Karpas-422 (cell line): Measurements from ENCODE around the gene ODAPH. TPM values are rescaled to one million over a fixed set of nuclear protein-coding genes. Genes with fewer than 3 reads are reported as not detected.
A peak's percentile ranks its signal among the peaks of the same experiment; 100 is the strongest.
"Not testable (repeated sequence)": the region's sequence is repeated elsewhere in the genome, so short reads cannot be mapped to it uniquely, and the experiment has no call there.

Source experiments
- DNase-seq: peaks from one replicate; pipeline ENCODE4 v3.0.0-alpha.2; 2015
- H2AFZ ChIP-seq: fragments of 200-600 bp; sonication (generic); 2 replicates; pipeline ENCODE4 v1.6.1; 2014; ENCODE audit warnings: antibody characterized with exemption, low read length, mixed read lengths
- H3K27ac ChIP-seq: fragments of 200-600 bp; sonication (generic); 2 replicates; pipeline ENCODE4 v1.5.1; 2014; ENCODE audit warnings: mild to moderate bottlenecking, low read length, moderate library complexity
- H3K27me3 ChIP-seq: fragments of 200-600 bp; sonication (generic); 2 replicates; pipeline ENCODE4 v1.6.1; 2014; ENCODE audit warnings: low read length, mixed read lengths
- H3K36me3 ChIP-seq: fragments of 200-600 bp; sonication (generic); 2 replicates; pipeline ENCODE4 v1.6.1; 2014; ENCODE audit warnings: low read length, mixed read lengths; ENCODE audit not compliant: insufficient read depth
- H3K4me1 ChIP-seq: fragments of 200-600 bp; sonication (generic); 2 replicates; pipeline ENCODE4 v1.6.1; 2014; ENCODE audit warnings: mild to moderate bottlenecking, low read length, mixed read lengths
- H3K4me2 ChIP-seq: fragments of 200-600 bp; sonication (generic); 2 replicates; pipeline ENCODE4 v1.6.1; 2014; ENCODE audit warnings: low read length, low read depth, mild to moderate bottlenecking; ENCODE audit not compliant: poor library complexity, severe bottlenecking
- H3K4me3 ChIP-seq: fragments of 200-600 bp; sonication (generic); 2 replicates; pipeline ENCODE4 v1.5.1; 2014; ENCODE audit warnings: mild to moderate bottlenecking, antibody characterized with exemption, low read length, mixed read lengths
- H3K79me2 ChIP-seq: fragments of 200-600 bp; sonication (generic); 2 replicates; pipeline ENCODE4 v1.6.1; 2014; ENCODE audit warnings: mild to moderate bottlenecking, low read length, mixed read lengths
- H3K9ac ChIP-seq: fragments of 200-600 bp; sonication (generic); 2 replicates; pipeline ENCODE4 v1.6.0; 2014; ENCODE audit warnings: low read length
- H3K9me2 ChIP-seq: fragments of 200-600 bp; sonication (generic), shearing (Covaris generic); replicated peaks from 2 replicates; pipeline ENCODE4 v1.6.0; 2014; ENCODE audit warnings: mild to moderate bottlenecking, low read length, moderate library complexity; ENCODE audit not compliant: insufficient read depth
- H3K9me3 ChIP-seq: fragments of 300-700, 200-600 bp; sonication (generic); 2 replicates; pipeline ENCODE4 v1.6.1; 2014; ENCODE audit warnings: low read length, mixed read lengths
- H4K20me1 ChIP-seq: fragments of 200-600 bp; sonication (generic); 2 replicates; pipeline ENCODE4 v1.6.1; 2014; ENCODE audit warnings: mild to moderate bottlenecking, antibody characterized with exemption, low read length, low read depth; ENCODE audit not compliant: insufficient read depth
- total RNA-seq: library from RNA; depleted of rRNA; stranded (reverse); fragments of >200 nt; shearing (Covaris generic); gene quantifications from 2 replicates; pipeline ENCODE4 v1.2.3, GENCODE V29; 2014; ENCODE audit warnings: low replicate concordance

Gene ODAPH
- total RNA-seq, 1 experiment from 2014 or later, result not detected

GRCh38 chr4:75514949-75515612 lies 40.8 kb upstream of the ODAPH start:
- Histone ChIP-seq H3K27me3 (no peaks in the 10 kb centered on the region), H3K79me2 (peaks cover 63% of the 10 kb centered on the region), H3K36me3 (peaks cover 13% of the 10 kb centered on the region), H3K4me2 (peak overlapping the region; percentile 92), H3K4me1 (peaks cover 27% of the 10 kb centered on the region), H3K9me3 (no peaks in the 10 kb centered on the region), H3K9me2 (no peaks in the 10 kb centered on the region), H3K9ac (peak overlapping the region; percentile 94), H3K27ac (peak overlapping the region; percentile 83), H4K20me1 (no peaks in the 10 kb centered on the region), H2AFZ (no peak overlapping the region), H3K4me3 (peak overlapping the region; percentile 95)
- DNase-seq, result peak; percentile 50

- peaks cover 27% of the 10 kb centered on the region for H3K4me1 ChIP-seq
- no peak overlapping the region for H3K27ac ChIP-seq
- H3K9ac ChIP-seq, result peak overlapping the region; percentile 94; the same call in 1 of the 2 replicates
- H3K36me3 ChIP-seq, result peaks cover 9% of the 10 kb centered on the region
- H3K9me2 ChIP-seq, result no peaks in the 10 kb centered on the region
- no peaks in the 10 kb centered on the region for H3K27me3 ChIP-seq
- no peaks in the 10 kb centered on the region for H3K9me3 ChIP-seq
- H3K4me2 ChIP-seq, result peak overlapping the region; percentile 92
- no peak overlapping the region for H3K4me3 ChIP-seq
- DNase-seq, result no peak
- H3K79me2 ChIP-seq, result peaks cover 57% of the 10 kb centered on the region
- no peak overlapping the region for H2AFZ ChIP-seq
- H4K20me1 ChIP-seq, result no peaks in the 10 kb centered on the region
These were observed 39.7 kb upstream of the ODAPH start for GRCh38 chr4:75516144-75516543.

DNA sequence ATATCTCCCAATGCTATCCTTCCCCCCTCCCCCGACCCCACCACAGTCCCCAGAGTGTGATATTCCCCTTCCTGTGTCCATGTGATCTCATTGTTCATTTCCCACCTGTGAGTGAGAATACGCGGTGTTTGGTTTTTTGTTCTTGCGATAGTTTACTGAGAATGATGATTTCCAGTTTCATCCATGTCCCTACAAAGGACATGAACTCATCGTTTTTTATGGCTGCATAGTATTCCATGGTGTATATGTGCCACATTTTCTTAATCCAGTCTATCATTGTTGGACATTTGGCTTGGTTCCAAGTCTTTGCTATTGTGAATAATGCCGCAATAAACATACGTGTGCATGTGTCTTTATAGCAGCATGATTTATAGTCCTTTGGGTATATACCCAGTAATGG lies 36.4 kb upstream of the ODAPH start:
- H3K4me2 ChIP-seq, H3K4me1 ChIP-seq, H3K9me2 ChIP-seq, H2AFZ ChIP-seq, H3K4me3 ChIP-seq, H3K27me3 ChIP-seq, H4K20me1 ChIP-seq, H3K9me3 ChIP-seq, DNase-seq, H3K36me3 ChIP-seq, H3K27ac ChIP-seq, H3K9ac ChIP-seq: not testable (repeated sequence)
- H3K79me2 ChIP-seq, result peaks cover 27% of the 10 kb centered on the region

DNA sequence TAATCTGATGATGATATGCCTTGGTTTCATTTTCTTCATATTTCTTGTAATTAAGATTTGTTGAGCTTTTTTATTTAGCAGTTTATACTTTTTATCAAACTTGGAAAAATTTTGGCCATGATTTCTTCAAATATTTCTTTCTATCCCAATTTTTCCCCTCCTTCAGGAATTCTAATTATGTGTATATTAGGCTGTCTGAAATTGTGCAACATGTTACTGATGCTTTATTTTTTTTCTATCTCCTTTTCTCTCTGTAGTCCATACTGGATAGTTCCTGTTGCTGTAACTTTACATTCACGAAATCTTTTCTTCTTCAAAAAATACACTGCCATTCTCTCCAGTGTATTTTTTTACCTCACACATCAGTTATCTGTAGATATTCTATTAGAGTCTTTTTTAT lies 30.8 kb upstream of the ODAPH start:
- no peak for DNase-seq
- no peak overlapping the region for H3K9ac ChIP-seq
- H2AFZ ChIP-seq, result no peak overlapping the region
- peaks cover 9% of the 10 kb centered on the region for H3K36me3 ChIP-seq
- H3K4me1 ChIP-seq, result no peaks in the 10 kb centered on the region
- H4K20me1 ChIP-seq, result no peaks in the 10 kb centered on the region
- no peaks in the 10 kb centered on the region for H3K27me3 ChIP-seq
- no peaks in the 10 kb centered on the region for H3K9me2 ChIP-seq
- no peak overlapping the region for H3K4me2 ChIP-seq
- no peak overlapping the region for H3K4me3 ChIP-seq
- no peak overlapping the region for H3K27ac ChIP-seq
- H3K79me2 ChIP-seq, result peaks cover 8% of the 10 kb centered on the region; the same call in 1 of the 2 replicates
- no peaks in the 10 kb centered on the region for H3K9me3 ChIP-seq

DNA sequence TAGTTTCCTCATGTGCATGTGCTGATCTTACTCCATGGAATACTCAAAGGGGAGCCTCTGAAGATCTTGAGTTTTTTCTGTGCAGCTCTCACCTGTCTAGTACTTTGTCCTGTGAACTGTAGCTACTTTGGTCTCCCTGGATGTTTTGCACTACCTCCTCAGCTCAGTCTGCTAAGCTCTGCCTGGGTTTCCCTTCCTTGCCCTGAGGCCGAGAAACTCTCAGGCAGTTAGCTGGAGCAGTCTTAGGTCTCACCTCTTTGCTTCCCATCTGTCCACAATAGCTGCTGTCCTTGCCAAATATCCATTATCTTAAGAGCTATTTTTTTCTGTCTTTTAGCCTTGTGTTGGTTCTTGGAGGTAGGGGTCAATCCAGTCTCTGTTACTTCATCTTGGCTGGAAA lies 30.0 kb upstream of the ODAPH start:
- H3K9me2 ChIP-seq, result no peaks in the 10 kb centered on the region
- no peaks in the 10 kb centered on the region for H3K4me1 ChIP-seq
- H3K79me2 ChIP-seq, result peaks cover 3% of the 10 kb centered on the region; the same call in 1 of the 2 replicates
- H3K4me3 ChIP-seq, result no peak overlapping the region
- no peak overlapping the region for H2AFZ ChIP-seq
- no peaks in the 10 kb centered on the region for H3K9me3 ChIP-seq
- no peak overlapping the region for H3K27ac ChIP-seq
- H3K4me2 ChIP-seq, result no peak overlapping the region
- no peak for DNase-seq
- H3K36me3 ChIP-seq, result peaks cover 15% of the 10 kb centered on the region
- H4K20me1 ChIP-seq, result no peaks in the 10 kb centered on the region
- H3K27me3 ChIP-seq, result no peaks in the 10 kb centered on the region
- no peak overlapping the region for H3K9ac ChIP-seq

DNA sequence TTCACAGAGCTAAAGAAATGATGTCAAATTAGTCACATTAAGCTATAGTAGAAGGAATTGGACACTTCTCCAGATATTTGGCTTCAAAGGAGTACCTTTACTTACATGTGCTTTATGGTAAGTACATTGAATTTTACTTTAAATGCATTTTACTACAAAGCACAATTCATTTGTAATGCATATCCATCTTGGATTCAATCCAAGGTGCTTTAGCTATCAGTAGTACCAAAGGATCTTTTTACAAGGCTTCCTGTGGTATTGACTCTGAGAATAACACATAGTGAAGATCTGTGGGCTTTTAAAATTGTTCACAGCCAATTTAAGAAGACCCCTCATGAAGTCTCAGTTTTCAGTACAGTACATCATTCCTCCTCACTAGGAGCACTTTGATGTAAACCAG lies 28.4 kb upstream of the ODAPH start:
- Histone ChIP-seq H3K9me2 (no peaks in the 10 kb centered on the region), H3K4me2 (no peak overlapping the region), H3K79me2 (0 out of 2 replicates have a peak, but pooled peaks cover 3% of the 10 kb centered on the region), H3K4me3 (no peak overlapping the region), H4K20me1 (no peaks in the 10 kb centered on the region), H3K4me1 (no peaks in the 10 kb centered on the region), H3K27ac (no peak overlapping the region), H3K27me3 (no peaks in the 10 kb centered on the region), H3K36me3 (peaks cover 18% of the 10 kb centered on the region), H3K9ac (no peak overlapping the region), H3K9me3 (no peaks in the 10 kb centered on the region), H2AFZ (no peak overlapping the region)
- DNase-seq, result no peak

DNA sequence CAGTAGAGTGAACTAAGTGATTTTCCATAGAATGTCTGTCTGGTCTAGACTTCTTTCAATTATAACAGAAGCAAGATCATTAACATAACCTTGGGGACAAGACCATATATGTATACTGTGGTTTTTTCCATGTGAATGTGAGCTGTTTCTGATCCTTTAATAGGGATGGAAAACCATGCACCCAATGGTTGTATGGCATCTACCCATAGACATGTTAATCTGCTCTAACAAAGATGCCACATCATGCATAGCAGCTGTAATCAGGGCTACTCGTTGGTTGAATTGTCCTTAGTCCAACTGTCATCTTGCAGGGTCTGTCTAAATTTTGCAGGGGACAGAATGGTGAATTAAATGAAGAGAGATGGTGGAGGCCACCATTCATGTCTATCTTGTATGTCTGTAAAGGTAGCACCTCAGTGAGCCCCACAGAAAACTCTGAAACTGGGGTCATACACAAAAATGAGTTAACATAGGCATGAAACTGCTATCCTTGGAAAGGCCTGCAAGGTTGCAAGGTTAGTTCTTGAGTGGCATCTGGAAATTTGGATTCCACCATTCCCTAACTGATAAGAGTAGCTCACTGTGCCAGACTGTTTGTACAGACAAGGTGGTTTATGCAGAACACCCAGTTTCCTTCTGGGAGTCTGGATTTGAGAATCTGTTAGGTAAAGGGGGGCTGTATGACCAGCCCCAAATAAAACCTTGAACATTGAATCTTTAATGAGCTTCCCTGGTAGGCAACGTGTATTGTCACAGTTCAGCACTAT lies 25.1 kb upstream of the ODAPH start:
- H3K36me3 ChIP-seq, result peaks cover 15% of the 10 kb centered on the region

GRCh38 chr4:75531536-75532143 lies 24.2 kb upstream of the ODAPH start:
- H3K27me3 ChIP-seq, DNase-seq, H4K20me1 ChIP-seq, H3K27ac ChIP-seq, H3K9me3 ChIP-seq, H3K9me2 ChIP-seq, H2AFZ ChIP-seq, H3K4me1 ChIP-seq, H3K9ac ChIP-seq, H3K79me2 ChIP-seq, H3K4me3 ChIP-seq, H3K4me2 ChIP-seq: not testable (repeated sequence)
- peaks cover 15% of the 10 kb centered on the region for H3K36me3 ChIP-seq

More for the DNA sequence above, 25.1 kb upstream of the ODAPH start:
- DNase-seq, result no peak
- H3K4me3 ChIP-seq, result no peak overlapping the region
- no peak overlapping the region for H3K9ac ChIP-seq
- no peaks in the 10 kb centered on the region for H3K9me2 ChIP-seq
- H3K27ac ChIP-seq, result no peak overlapping the region
- no peaks in the 10 kb centered on the region for H3K9me3 ChIP-seq
- no peak overlapping the region for H3K4me2 ChIP-seq
- H3K79me2 ChIP-seq, result 0 out of 2 replicates have a peak, but pooled peaks cover under 1% of the 10 kb centered on the region
- H4K20me1 ChIP-seq, result no peaks in the 10 kb centered on the region
- no peaks in the 10 kb centered on the region for H3K27me3 ChIP-seq
- no peak overlapping the region for H2AFZ ChIP-seq
- H3K4me1 ChIP-seq, result no peaks in the 10 kb centered on the region
